A549 (cell line): ENCODE data around the gene KRTAP9-8. TPM values are rescaled to one million over a fixed set of nuclear protein-coding genes. Genes with fewer than 3 reads are reported as not detected.

Source experiments
- ATAC-seq, 2 experiments: fragments of 200-7000 bp in 1 of 2; fragments of >200 bp in 1 of 2; cut with Nextera tagmentation in 1 of 2; cut with Tn5 transposase in 1 of 2; 3 replicates each; pipeline versions ENCODE4 v1.8.0 to v1.9.1; 2018 to 2020; ENCODE audit warnings: mild to moderate bottlenecking in 1 of 2, moderate library complexity in 1 of 2
- CTCF ChIA-PET: fragments of 300-600 bp; sonication (Branson Sonifier 250); formaldehyde crosslinking; extraction: SDS; loops from one replicate; lab custom pipeline; 2021; ENCODE audit warnings: antibody characterized with exemption, inconsistent platforms; lab: Yijun Ruan, JAX
- POLR2A ChIA-PET: fragments of 350-600 bp; formaldehyde crosslinking; extraction: SDS; loops from one replicate; lab custom pipeline; 2021; ENCODE audit warnings: antibody characterized with exemption, inconsistent platforms; lab: Yijun Ruan, JAX
- DNase-seq, 2 experiments: peaks; one replicate each; pipeline versions ENCODE4 v3.0.0 to v3.0.0-alpha.2; 2011 to 2016; ENCODE audit warnings: low read depth in 1 of 2, low spot score in 1 of 2
- FAIRE-seq: peaks from 2 replicates; lab custom pipeline; 2011; peaks lifted over from hg19 to GRCh38; lab: Jason Lieb, UNC
- H3K27ac ChIP-seq, 2 experiments: fragments of >200 bp; sonication (Bioruptor Twin); formaldehyde crosslinking; 3 replicates each; pipeline ENCODE4 v1.5.1; 2016 to 2017
- H3K4me1 ChIP-seq: fragments of >200 bp; sonication (Bioruptor Twin); formaldehyde crosslinking; 3 replicates; pipeline ENCODE4 v1.6.1; 2016
- H3K4me2 ChIP-seq: fragments of >200 bp; sonication (Bioruptor Twin); formaldehyde crosslinking; 3 replicates; pipeline ENCODE4 v1.6.1; 2016
- H3K4me3 ChIP-seq: fragments of >200 bp; sonication (Bioruptor Twin); formaldehyde crosslinking; 3 replicates; pipeline ENCODE4 v1.5.1; 2016
- H3K9me3 ChIP-seq: fragments of >200 bp; sonication (Bioruptor Twin); formaldehyde crosslinking; 3 replicates; pipeline ENCODE4 v1.6.1; 2016
- ATOH8 ChIP-seq: fragments of 250-450 bp; sonication (Bioruptor Pico); IDR thresholded peaks from 2 replicates; pipeline ENCODE4 v1.5.0; 2020; ENCODE audit warnings: low read depth, mild to moderate bottlenecking, moderate library complexity
- BHLHE40 ChIP-seq: IDR thresholded peaks from 2 replicates; pipeline ENCODE4 v1.6.1; 2012; ENCODE audit warnings: low read depth, low read length, inconsistent platforms
- CHD2 ChIP-seq: fragments of 150-350 bp; IDR thresholded peaks from 2 replicates; pipeline ENCODE4 v1.6.1; 2014; ENCODE audit warnings: low read length; ENCODE audit not compliant: partially characterized antibody
- EHMT2 ChIP-seq: fragments of 200-600 bp; sonication (generic); IDR thresholded peaks from 2 replicates; pipeline ENCODE4 v1.6.1; 2016; ENCODE audit warnings: antibody characterized with exemption, low read depth, mild to moderate bottlenecking, moderate library complexity
- FOSL2 ChIP-seq, 2 experiments: fragments of 450-650 bp in 1 of 2; fragments of >200 bp in 1 of 2; sonication (Bioruptor Twin) in 1 of 2; formaldehyde crosslinking; IDR thresholded peaks; 2 replicates each; pipeline versions ENCODE4 v1.5.0 to v1.6.1; 2016 to 2020; ENCODE audit warnings: mild to moderate bottlenecking in 1 of 2, moderate library complexity in 1 of 2
- HES2 ChIP-seq: fragments of >200 bp; sonication (Bioruptor Twin); formaldehyde crosslinking; IDR thresholded peaks from 2 replicates; pipeline ENCODE4 v1.6.1; 2016
- HOXB5 ChIP-seq: fragments of 250-450 bp; sonication (Bioruptor Pico); IDR thresholded peaks from 2 replicates; pipeline ENCODE4 v1.5.0; 2020; ENCODE audit warnings: mild to moderate bottlenecking, moderate library complexity
- JUN ChIP-seq, 2 experiments: fragments of >200 bp; sonication (Bioruptor Twin); formaldehyde crosslinking; IDR thresholded peaks; 2 replicates in 1 of 2; 3 replicates in 1 of 2; pipeline ENCODE4 v1.6.1; 2016 to 2017
- JUNB ChIP-seq: fragments of >200 bp; sonication (Bioruptor Twin); formaldehyde crosslinking; IDR thresholded peaks from 2 replicates; pipeline ENCODE4 v1.6.1; 2016
- MAFK ChIP-seq: fragments of 450-650 bp; IDR thresholded peaks from 2 replicates; pipeline ENCODE4 v1.6.1; 2014; ENCODE audit not compliant: partially characterized antibody
- MAZ ChIP-seq: fragments of 150-350 bp; IDR thresholded peaks from 2 replicates; pipeline ENCODE4 v1.6.1; 2014; ENCODE audit warnings: antibody characterized with exemption, low read depth, low read length, borderline replicate concordance
- NPAS2 ChIP-seq: fragments of 250-450 bp; sonication (Bioruptor Pico); IDR thresholded peaks from 2 replicates; pipeline ENCODE4 v1.8.0; 2022; ENCODE audit warnings: mild to moderate bottlenecking, moderate library complexity, borderline replicate concordance
- NR3C1 ChIP-seq: fragments of >200 bp; sonication (Bioruptor Twin); formaldehyde crosslinking; IDR thresholded peaks from 3 replicates; pipeline ENCODE4 v1.6.1; 2017
- POLR2A ChIP-seq: IDR thresholded peaks from 2 replicates; pipeline ENCODE4 v1.6.1; 2012; ENCODE audit warnings: mild to moderate bottlenecking, low read length
- RAD21 ChIP-seq, 2 experiments: fragments of >200 bp in 1 of 2; sonication (Bioruptor Twin) in 1 of 2; formaldehyde crosslinking in 1 of 2; IDR thresholded peaks in 1 of 2; conservative IDR thresholded peaks in 1 of 2; 2 replicates in 1 of 2; 3 replicates in 1 of 2; pipeline ENCODE4 v1.6.1; 2012 to 2018; ENCODE audit warnings: inconsistent platforms in 1 of 2
- TP53 ChIP-seq: fragments of 250-450 bp; sonication (Bioruptor Pico); IDR thresholded peaks from 2 replicates; pipeline ENCODE4 v1.5.0; 2021; ENCODE audit warnings: mild to moderate bottlenecking, moderate library complexity
- USF2 ChIP-seq: fragments of 450-650 bp; IDR thresholded peaks from 2 replicates; pipeline ENCODE4 v1.6.1; 2014; ENCODE audit warnings: antibody characterized with exemption
- whole genome bisulfite sequencing: methylation state at CpG from one replicate; pipeline ENCODE4 v1.1.6; 2017; ENCODE audit errors: missing lambda C conversion rate; 5-methylcytosine and 5-hydroxymethylcytosine counted together
- polyA plus RNA-seq, 4 experiments: library from polyadenylated mRNA; depleted of rRNA in 3 of 4; stranded (reverse); fragments of >200 nt; fragmentation: RNase III in 1 of 4; extraction: RNeasy Plus Mini Kit Qiagen cat#74134 plus additional on column Dnase treatment in 1 of 4; gene quantifications; 2 replicates in 3 of 4; 3 replicates in 1 of 4; pipeline ENCODE4 v1.2.3, GENCODE V29; 2011 to 2017
- TF ChIP-seq, protein P1 (sequence below): IDR thresholded peaks from 2 replicates; pipeline ENCODE4 v1.6.1; 2012
- TF ChIP-seq, protein P2 (sequence below): fragments of >200 bp; sonication (Bioruptor Twin); formaldehyde crosslinking; IDR thresholded peaks from 3 replicates; pipeline ENCODE4 v1.6.1; 2016

Gene KRTAP9-8
- polyA plus RNA-seq, 2 of the 4 experiments (the other 2 are of a cell fraction) = not detected

GRCh38 chr17:41211845-41212466 is 25.8 kb upstream of the KRTAP9-8 start (continued):
- TF ChIP-seq, protein P1, sequence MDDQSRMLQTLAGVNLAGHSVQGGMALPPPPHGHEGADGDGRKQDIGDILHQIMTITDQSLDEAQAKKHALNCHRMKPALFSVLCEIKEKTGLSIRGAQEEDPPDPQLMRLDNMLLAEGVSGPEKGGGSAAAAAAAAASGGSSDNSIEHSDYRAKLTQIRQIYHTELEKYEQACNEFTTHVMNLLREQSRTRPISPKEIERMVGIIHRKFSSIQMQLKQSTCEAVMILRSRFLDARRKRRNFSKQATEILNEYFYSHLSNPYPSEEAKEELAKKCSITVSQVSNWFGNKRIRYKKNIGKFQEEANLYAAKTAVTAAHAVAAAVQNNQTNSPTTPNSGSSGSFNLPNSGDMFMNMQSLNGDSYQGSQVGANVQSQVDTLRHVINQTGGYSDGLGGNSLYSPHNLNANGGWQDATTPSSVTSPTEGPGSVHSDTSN = no peak
- TF ChIP-seq MAZ (no peak), EHMT2 (no peak), FOSL2 (IDR thresholded peaks at IDR 0.05) (peak; percentile 68), FOSL2 (CRISPR knock-in tag; IDR thresholded peaks at IDR 0.05) (peak; percentile 82), JUNB (peak; percentile 81), HOXB5 (no peak), BHLHE40 (no peak), RAD21 (conservative IDR thresholded peaks at IDR 0.05 in 1 of 2, IDR thresholded peaks at IDR 0.05 in 1 of 2) (peak in 1 of 2 experiments; percentile 4; a peak in 1 of 5 replicates), USF2 (no peak), TP53 (CRISPR knock-in tag) (no peak)

GRCh38 chr17:41212524-41213169 is 25.2 kb upstream of the KRTAP9-8 start:
- H3K4me1 ChIP-seq = peaks cover 24% of the 10 kb centered on the region
- FAIRE-seq (no peak), DNase-seq (peak; percentile 18 to 57), ATAC-seq (peak; percentile 82 to 84)
- POLR2A ChIA-PET = no interaction called here
- H3K9me3 ChIP-seq = 0 out of 3 replicates have a peak, but pooled peaks cover 6% of the 10 kb centered on the region
- 15% methylated on average over 7 of the region's 7 CpGs for WGBS
- H3K4me2 ChIP-seq = peak overlapping the region; percentile 62
- TF ChIP-seq NPAS2 (CRISPR knock-in tag) (no peak), HES2 (no peak)
- TF ChIP-seq, protein P2, sequence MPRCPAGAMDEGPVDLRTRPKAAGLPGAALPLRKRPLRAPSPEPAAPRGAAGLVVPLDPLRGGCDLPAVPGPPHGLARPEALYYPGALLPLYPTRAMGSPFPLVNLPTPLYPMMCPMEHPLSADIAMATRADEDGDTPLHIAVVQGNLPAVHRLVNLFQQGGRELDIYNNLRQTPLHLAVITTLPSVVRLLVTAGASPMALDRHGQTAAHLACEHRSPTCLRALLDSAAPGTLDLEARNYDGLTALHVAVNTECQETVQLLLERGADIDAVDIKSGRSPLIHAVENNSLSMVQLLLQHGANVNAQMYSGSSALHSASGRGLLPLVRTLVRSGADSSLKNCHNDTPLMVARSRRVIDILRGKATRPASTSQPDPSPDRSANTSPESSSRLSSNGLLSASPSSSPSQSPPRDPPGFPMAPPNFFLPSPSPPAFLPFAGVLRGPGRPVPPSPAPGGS = no peak
- CTCF ChIA-PET = interaction anchor here (0.9 to 2.0 kb wide), 5 partner anchors 13 to 450 kb away, joined by 3 to 7 read pairs (median 3); no protein-coding TSS in a partner anchor
- no peak overlapping the region for H3K4me3 ChIP-seq
- H3K27ac ChIP-seq = peak overlapping the region; percentile 62 to 78

DNA sequence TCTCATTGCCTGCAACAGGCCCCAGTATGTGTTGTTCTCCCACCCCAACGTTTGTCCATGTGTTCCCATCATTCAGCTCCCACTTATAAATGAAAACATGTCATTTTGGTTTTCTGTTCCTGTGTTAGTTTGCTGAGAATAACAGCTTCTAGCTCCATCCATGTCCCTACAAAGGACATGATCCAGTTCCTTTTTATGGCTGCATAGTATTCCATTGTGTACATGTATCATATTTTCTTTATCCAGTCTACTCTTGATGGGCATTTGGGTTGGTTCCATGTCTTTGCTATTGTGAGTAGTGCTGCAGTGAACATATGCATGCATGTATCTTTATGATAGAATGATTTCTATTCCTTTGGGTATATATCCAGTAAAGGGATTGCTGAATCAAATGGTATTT is 22.1 kb upstream of the KRTAP9-8 start:
- no peak for DNase-seq

GRCh38 chr17:41223821-41224220 is 14.0 kb upstream of the KRTAP9-8 start:
- ATAC-seq = no peak
- Histone ChIP-seq H3K4me1 (no peaks in the 10 kb centered on the region), H3K4me2 (no peak overlapping the region), H3K4me3 (no peak overlapping the region), H3K27ac (no peak overlapping the region), H3K9me3 (peaks cover 3% of the 10 kb centered on the region; the same call in 1 of the 3 replicates)
- FAIRE-seq = peak; percentile 18
- 68% methylated on average over 2 of the region's 2 CpGs for WGBS
- ChIA-PET POLR2A (no interaction called here), CTCF (no interaction called here)
- DNase-seq = no peak
- TF ChIP-seq JUN (IDR thresholded peaks at IDR 0.05) = no peak
- TF ChIP-seq MAZ = no peak
- TF ChIP-seq CHD2 = no peak
- TF ChIP-seq POLR2A = no peak
- TF ChIP-seq NR3C1 = no peak
- no peak for TF ChIP-seq ATOH8
- peak; percentile 40 for TF ChIP-seq MAFK

More for the DNA sequence above, 22.1 kb upstream of the KRTAP9-8 start:
- ATAC-seq (no peak), FAIRE-seq (peak; percentile 32)
- Histone ChIP-seq H3K4me3 (no peak overlapping the region), H3K4me1 (peaks cover 24% of the 10 kb centered on the region), H3K27ac (no peak overlapping the region), H3K4me2 (no peak overlapping the region), H3K9me3 (peaks cover 6% of the 10 kb centered on the region; the same call in 1 of the 3 replicates)
- ChIA-PET POLR2A (no interaction called here), CTCF (interaction anchor here (1.1 to 1.3 kb wide), 2 partner anchors 28 to 333 kb away, joined by 3 read pairs; no protein-coding TSS in a partner anchor)
- TF ChIP-seq MAFK (no peak), BHLHE40 (no peak)
- WGBS = 78% methylated on average over 1 of the region's 1 CpG
